HEK293 (cell line): ENCODE results near the gene CLEC16A.
A peak's percentile ranks its signal among the peaks of the same experiment; 100 is the strongest.

Experiments
- CTCF ChIA-PET: fragments of 350-600 bp; formaldehyde crosslinking; extraction: SDS; loops from one replicate; lab custom pipeline; 2021; ENCODE audit warnings: antibody characterized with exemption; lab: Yijun Ruan, JAX
- POLR2A ChIA-PET: fragments of 300-600 bp; formaldehyde crosslinking; extraction: SDS; loops from one replicate; lab custom pipeline; 2020; ENCODE audit warnings: antibody characterized with exemption, inconsistent platforms; lab: Yijun Ruan, JAX
- H3K27ac ChIP-seq: fragments of 200-500 bp; sonication (Bioruptor generic); 2 replicates; pipeline ENCODE4 v1.5.1; 2014; ENCODE audit warnings: low read depth, low read length, control low read depth, inconsistent platforms; ENCODE audit errors: extremely low read depth
- H3K36me3 ChIP-seq, 2 experiments: fragments of 200-500 bp in 1 of 2; sonication (Bioruptor generic) in 1 of 2; 1 replicate in 1 of 2; 2 replicates in 1 of 2; pipeline ENCODE4 v1.5.1; 2014 to 2017; ENCODE audit warnings: inconsistent platforms in 2 of 2, low read length in 2 of 2; ENCODE audit not compliant: control insufficient read depth in 2 of 2, insufficient read depth in 1 of 2
- H3K4me1 ChIP-seq: fragments of 200-500 bp; sonication (Bioruptor generic); 2 replicates; pipeline ENCODE4 v1.5.1; 2014; ENCODE audit warnings: mild to moderate bottlenecking, low read length, inconsistent platforms; ENCODE audit not compliant: control insufficient read depth, insufficient read depth
- H3K4me3 ChIP-seq: 2 replicates; pipeline ENCODE4 v1.5.1; 2011; ENCODE audit warnings: low read depth, mild to moderate bottlenecking, control low read depth, low read length, moderate library complexity
- H3K9me3 ChIP-seq: fragments of 200-500 bp; sonication (Bioruptor generic); 2 replicates; pipeline ENCODE4 v1.5.1; 2014; ENCODE audit warnings: low read depth, low read length, inconsistent platforms; ENCODE audit not compliant: control insufficient read depth, insufficient read depth
- GLIS1 ChIP-seq: fragments of 450-650 bp; formaldehyde crosslinking; IDR thresholded peaks from 2 replicates; pipeline ENCODE4 v1.5.1; 2016; ENCODE audit warnings: missing biosample characterization, missing genetic modification characterization
- SP2 ChIP-seq: fragments of 450-650 bp; formaldehyde crosslinking; IDR thresholded peaks from 2 replicates; pipeline ENCODE4 v1.5.1; 2016; ENCODE audit warnings: missing biosample characterization, missing genetic modification characterization
- ZBTB21 ChIP-seq: fragments of 450-650 bp; formaldehyde crosslinking; IDR thresholded peaks from 2 replicates; pipeline ENCODE4 v1.5.1; 2017; ENCODE audit warnings: missing biosample characterization, missing genetic modification characterization
- ZBTB7A ChIP-seq: fragments of 450-650 bp; formaldehyde crosslinking; IDR thresholded peaks from 2 replicates; pipeline ENCODE4 v1.5.1; 2016; ENCODE audit warnings: low read depth, missing biosample characterization, missing genetic modification characterization
- ZIC2 ChIP-seq: fragments of 450-650 bp; formaldehyde crosslinking; IDR thresholded peaks from 2 replicates; pipeline ENCODE4 v1.5.1; 2016; ENCODE audit warnings: missing biosample characterization, missing genetic modification characterization
- ZNF214 ChIP-seq: fragments of 450-650 bp; formaldehyde crosslinking; IDR thresholded peaks from 2 replicates; pipeline ENCODE4 v1.5.1; 2017; ENCODE audit warnings: missing biosample characterization, mild to moderate bottlenecking, missing genetic modification characterization, borderline replicate concordance
- ZNF221 ChIP-seq: fragments of 450-650 bp; formaldehyde crosslinking; IDR thresholded peaks from 2 replicates; pipeline ENCODE4 v1.5.1; 2017; ENCODE audit warnings: missing biosample characterization, missing genetic modification characterization, borderline replicate concordance
- ZNF549 ChIP-seq: fragments of 450-650 bp; IDR thresholded peaks from 2 replicates; pipeline ENCODE4 v1.5.1; 2018; ENCODE audit warnings: missing biosample characterization, missing genetic modification characterization, mild to moderate bottlenecking, inconsistent platforms, moderate library complexity
- ZNF670 ChIP-seq: fragments of 450-650 bp; formaldehyde crosslinking; IDR thresholded peaks from 2 replicates; pipeline ENCODE4 v1.5.1; 2016; ENCODE audit warnings: missing biosample characterization, missing genetic modification characterization, low read depth
- TF ChIP-seq, protein P1 (sequence below): fragments of 450-650 bp; formaldehyde crosslinking; IDR thresholded peaks from 2 replicates; pipeline ENCODE4 v1.5.1; 2016; ENCODE audit warnings: missing biosample characterization, missing genetic modification characterization
- TF ChIP-seq, protein P2 (sequence below): fragments of 450-650 bp; formaldehyde crosslinking; IDR thresholded peaks from 2 replicates; pipeline ENCODE4 v1.5.1; 2016; ENCODE audit warnings: missing biosample characterization, missing genetic modification characterization
- TF ChIP-seq, protein P3 (sequence below): fragments of 450-650 bp; formaldehyde crosslinking; IDR thresholded peaks from 2 replicates; pipeline ENCODE4 v1.5.1; 2017; ENCODE audit warnings: missing biosample characterization, mild to moderate bottlenecking, missing genetic modification characterization, moderate library complexity
- TF ChIP-seq, protein P4 (sequence below): fragments of 450-650 bp; formaldehyde crosslinking; IDR thresholded peaks from 2 replicates; pipeline ENCODE4 v1.5.1; 2016; ENCODE audit warnings: missing biosample characterization, missing genetic modification characterization

Gene CLEC16A

DNA sequence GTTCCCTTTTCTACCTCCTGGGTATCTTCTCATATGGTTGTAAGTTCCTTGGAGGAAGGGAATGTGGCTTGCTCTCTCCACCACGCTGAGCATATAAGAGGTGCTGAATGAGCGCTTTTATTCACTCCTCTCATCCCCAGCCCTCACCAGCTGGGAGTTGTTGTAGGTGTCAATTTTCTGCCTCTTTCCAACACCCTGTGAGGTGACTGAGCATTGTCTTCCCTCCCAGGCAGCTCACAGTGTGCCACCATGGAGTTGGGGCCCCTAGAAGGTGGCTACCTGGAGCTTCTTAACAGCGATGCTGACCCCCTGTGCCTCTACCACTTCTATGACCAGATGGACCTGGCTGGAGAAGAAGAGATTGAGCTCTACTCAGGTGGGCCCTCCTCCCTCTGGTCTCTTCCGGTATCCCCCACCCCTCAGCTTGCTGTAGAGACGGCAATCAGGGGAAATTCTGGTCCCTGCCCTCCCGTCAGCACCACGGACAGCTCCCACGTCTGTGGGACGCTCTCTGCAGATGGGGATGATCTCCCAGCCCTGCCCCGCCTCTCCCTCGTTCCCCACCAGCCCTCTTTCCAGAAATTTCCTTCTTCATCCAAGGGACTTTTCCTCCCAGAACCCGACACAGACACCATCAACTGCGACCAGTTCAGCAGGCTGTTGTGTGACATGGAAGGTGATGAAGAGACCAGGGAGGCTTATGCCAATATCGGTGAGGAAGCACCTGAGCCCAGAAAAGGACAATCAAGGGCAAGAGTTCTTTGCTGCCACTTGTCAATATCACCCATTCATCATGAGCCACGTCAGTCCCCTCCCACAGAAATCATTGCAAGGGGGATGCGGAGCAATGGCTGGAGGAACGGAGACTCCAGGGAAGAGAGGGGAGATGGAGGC, 49.1 kb upstream of the CLEC16A start:
- ChIA-PET POLR2A (no interaction called here), CTCF (interaction anchor here (0.5 to 0.7 kb wide), 2 partner anchors 26 to 158 kb away, joined by 3 read pairs; no protein-coding TSS in a partner anchor)
- Histone ChIP-seq H3K27ac (no peak overlapping the region), H3K4me3 (no peak overlapping the region), H3K9me3 (no peaks in the 10 kb centered on the region), H3K36me3 (no peaks in the 10 kb centered on the region), H3K4me1 (no peaks in the 10 kb centered on the region)
- TF ChIP-seq, protein P1, sequence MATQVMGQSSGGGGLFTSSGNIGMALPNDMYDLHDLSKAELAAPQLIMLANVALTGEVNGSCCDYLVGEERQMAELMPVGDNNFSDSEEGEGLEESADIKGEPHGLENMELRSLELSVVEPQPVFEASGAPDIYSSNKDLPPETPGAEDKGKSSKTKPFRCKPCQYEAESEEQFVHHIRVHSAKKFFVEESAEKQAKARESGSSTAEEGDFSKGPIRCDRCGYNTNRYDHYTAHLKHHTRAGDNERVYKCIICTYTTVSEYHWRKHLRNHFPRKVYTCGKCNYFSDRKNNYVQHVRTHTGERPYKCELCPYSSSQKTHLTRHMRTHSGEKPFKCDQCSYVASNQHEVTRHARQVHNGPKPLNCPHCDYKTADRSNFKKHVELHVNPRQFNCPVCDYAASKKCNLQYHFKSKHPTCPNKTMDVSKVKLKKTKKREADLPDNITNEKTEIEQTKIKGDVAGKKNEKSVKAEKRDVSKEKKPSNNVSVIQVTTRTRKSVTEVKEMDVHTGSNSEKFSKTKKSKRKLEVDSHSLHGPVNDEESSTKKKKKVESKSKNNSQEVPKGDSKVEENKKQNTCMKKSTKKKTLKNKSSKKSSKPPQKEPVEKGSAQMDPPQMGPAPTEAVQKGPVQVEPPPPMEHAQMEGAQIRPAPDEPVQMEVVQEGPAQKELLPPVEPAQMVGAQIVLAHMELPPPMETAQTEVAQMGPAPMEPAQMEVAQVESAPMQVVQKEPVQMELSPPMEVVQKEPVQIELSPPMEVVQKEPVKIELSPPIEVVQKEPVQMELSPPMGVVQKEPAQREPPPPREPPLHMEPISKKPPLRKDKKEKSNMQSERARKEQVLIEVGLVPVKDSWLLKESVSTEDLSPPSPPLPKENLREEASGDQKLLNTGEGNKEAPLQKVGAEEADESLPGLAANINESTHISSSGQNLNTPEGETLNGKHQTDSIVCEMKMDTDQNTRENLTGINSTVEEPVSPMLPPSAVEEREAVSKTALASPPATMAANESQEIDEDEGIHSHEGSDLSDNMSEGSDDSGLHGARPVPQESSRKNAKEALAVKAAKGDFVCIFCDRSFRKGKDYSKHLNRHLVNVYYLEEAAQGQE, result peak; percentile 98
- TF ChIP-seq GLIS1 (tag by site-specific recombination) (0 out of 2 replicates have a peak, but pooled peaks have one; percentile 20), ZNF670 (no peak)

DNA sequence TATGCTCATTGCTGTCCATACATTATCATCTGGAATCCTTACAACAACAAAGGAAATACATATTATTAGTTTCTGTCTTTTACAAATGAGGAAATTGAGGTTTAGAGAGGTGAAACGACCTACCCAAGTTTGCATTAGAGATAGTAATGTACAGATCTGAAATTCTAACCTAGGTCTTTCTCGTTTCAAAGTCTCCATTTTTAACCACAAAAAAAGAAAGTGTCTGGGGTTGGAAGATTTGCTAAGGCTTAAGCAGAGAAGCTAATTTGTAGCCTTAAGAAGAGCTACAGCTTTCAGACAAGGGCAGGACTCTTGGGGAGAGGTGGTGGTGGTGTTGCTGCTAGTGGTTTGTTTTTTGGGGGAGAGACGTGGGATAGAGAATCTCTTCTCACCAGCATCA, 48.2 kb upstream of the CLEC16A start:
- CTCF ChIA-PET, result no interaction called here
- no peaks in the 10 kb centered on the region for H3K4me1 ChIP-seq
- TF ChIP-seq, protein P2, sequence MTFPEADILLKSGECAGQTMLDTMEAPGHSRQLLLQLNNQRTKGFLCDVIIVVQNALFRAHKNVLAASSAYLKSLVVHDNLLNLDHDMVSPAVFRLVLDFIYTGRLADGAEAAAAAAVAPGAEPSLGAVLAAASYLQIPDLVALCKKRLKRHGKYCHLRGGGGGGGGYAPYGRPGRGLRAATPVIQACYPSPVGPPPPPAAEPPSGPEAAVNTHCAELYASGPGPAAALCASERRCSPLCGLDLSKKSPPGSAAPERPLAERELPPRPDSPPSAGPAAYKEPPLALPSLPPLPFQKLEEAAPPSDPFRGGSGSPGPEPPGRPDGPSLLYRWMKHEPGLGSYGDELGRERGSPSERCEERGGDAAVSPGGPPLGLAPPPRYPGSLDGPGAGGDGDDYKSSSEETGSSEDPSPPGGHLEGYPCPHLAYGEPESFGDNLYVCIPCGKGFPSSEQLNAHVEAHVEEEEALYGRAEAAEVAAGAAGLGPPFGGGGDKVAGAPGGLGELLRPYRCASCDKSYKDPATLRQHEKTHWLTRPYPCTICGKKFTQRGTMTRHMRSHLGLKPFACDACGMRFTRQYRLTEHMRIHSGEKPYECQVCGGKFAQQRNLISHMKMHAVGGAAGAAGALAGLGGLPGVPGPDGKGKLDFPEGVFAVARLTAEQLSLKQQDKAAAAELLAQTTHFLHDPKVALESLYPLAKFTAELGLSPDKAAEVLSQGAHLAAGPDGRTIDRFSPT, result no peak
- TF ChIP-seq, protein P3, sequence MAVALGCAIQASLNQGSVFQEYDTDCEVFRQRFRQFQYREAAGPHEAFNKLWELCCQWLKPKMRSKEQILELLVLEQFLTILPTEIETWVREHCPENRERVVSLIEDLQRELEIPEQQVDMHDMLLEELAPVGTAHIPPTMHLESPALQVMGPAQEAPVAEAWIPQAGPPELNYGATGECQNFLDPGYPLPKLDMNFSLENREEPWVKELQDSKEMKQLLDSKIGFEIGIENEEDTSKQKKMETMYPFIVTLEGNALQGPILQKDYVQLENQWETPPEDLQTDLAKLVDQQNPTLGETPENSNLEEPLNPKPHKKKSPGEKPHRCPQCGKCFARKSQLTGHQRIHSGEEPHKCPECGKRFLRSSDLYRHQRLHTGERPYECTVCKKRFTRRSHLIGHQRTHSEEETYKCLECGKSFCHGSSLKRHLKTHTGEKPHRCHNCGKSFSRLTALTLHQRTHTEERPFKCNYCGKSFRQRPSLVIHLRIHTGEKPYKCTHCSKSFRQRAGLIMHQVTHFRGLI (tag by site-specific recombination), result no peak
- TF ChIP-seq, all 188 proteins: peak for 0
- H3K27ac ChIP-seq, result no peak overlapping the region
- no peak overlapping the region for H3K4me3 ChIP-seq
- H3K9me3 ChIP-seq, result no peaks in the 10 kb centered on the region
- no peaks in the 10 kb centered on the region for H3K36me3 ChIP-seq
- POLR2A ChIA-PET, result no interaction called here

DNA sequence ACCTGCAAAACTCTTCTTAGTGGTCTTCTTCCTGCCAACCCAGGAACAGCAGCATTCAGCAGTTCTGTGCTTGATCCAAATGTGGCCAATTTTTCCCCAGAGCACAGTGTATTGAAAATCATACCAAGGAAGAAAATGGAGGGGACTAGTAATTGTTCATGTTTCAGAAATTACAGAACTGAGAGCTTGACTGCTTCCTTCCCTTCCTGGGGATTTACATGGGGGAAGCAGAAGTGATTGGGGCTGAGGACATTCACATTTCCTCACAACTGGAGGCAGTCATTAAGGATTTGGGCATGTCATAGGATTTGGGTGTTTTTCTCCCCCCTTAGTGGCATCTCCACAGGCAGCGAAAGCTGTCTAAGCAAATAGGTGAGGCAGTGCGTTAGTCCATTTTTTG, 47.6 kb upstream of the CLEC16A start:
- TF ChIP-seq, protein P4, sequence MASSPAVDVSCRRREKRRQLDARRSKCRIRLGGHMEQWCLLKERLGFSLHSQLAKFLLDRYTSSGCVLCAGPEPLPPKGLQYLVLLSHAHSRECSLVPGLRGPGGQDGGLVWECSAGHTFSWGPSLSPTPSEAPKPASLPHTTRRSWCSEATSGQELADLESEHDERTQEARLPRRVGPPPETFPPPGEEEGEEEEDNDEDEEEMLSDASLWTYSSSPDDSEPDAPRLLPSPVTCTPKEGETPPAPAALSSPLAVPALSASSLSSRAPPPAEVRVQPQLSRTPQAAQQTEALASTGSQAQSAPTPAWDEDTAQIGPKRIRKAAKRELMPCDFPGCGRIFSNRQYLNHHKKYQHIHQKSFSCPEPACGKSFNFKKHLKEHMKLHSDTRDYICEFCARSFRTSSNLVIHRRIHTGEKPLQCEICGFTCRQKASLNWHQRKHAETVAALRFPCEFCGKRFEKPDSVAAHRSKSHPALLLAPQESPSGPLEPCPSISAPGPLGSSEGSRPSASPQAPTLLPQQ (tag by site-specific recombination), result no peak
- TF ChIP-seq SP2 (tag by site-specific recombination), result no peak
- TF ChIP-seq ZNF549 (tag by site-specific recombination), result no peak
- no peak for TF ChIP-seq ZIC2
- TF ChIP-seq ZBTB7A (tag by site-specific recombination), result no peak
- TF ChIP-seq, protein P1, result no peak
- TF ChIP-seq ZNF214, result no peak
- TF ChIP-seq ZNF221 (tag by site-specific recombination), result no peak
- TF ChIP-seq, protein P2, result no peak
- TF ChIP-seq ZBTB21 (tag by site-specific recombination), result no peak
- Histone ChIP-seq H3K27ac (no peak overlapping the region), H3K36me3 (no peaks in the 10 kb centered on the region), H3K4me1 (no peaks in the 10 kb centered on the region), H3K9me3 (no peaks in the 10 kb centered on the region), H3K4me3 (no peak overlapping the region)
- POLR2A ChIA-PET, result no interaction called here
- CTCF ChIA-PET, result no interaction called here
